HG03135 (cell line): ENCODE data around the gene SERAC1.

ENCODE experiments used
- ATAC-seq: cut with Tn5 transposase; IDR thresholded peaks from one replicate; pipeline ENCODE4 v1.9.1; 2021; ENCODE audit warnings: mild to moderate bottlenecking, moderate library complexity; ENCODE audit not compliant: unreplicated experiment

SERAC1 gene

GRCh38 chr6:158124288-158124687 is 43.8 kb downstream of the SERAC1 start:
- no peak for ATAC-seq

GRCh38 chr6:158122048-158122447 is 46.0 kb downstream of the SERAC1 start:
- no peak for ATAC-seq

- no peak for ATAC-seq
Observed at GRCh38 chr6:158121335-158121734, 46.7 kb downstream of the SERAC1 start.

GRCh38 chr6:158118886-158119285 is 49.2 kb downstream of the SERAC1 start:
- no peak for ATAC-seq

- ATAC-seq: no peak
Observed at GRCh38 chr6:158115508-158115907, 52.6 kb downstream of the SERAC1 start.

GRCh38 chr6:158115102-158115501 is 53.0 kb downstream of the SERAC1 start:
- ATAC-seq: no peak

GRCh38 chr6:158113802-158114201 is 54.3 kb downstream of the SERAC1 start:
- ATAC-seq: no peak

- ATAC-seq: no peak
Observed at GRCh38 chr6:158111987-158112386, 56.1 kb downstream of the SERAC1 start.

GRCh38 chr6:158110986-158111385 is 57.1 kb downstream of the SERAC1 start:
- ATAC-seq: no peak

- no peak for ATAC-seq
Observed at GRCh38 chr6:158109748-158110147, 58.3 kb downstream of the SERAC1 start.

GRCh38 chr6:158104696-158105095 is 63.4 kb downstream of the SERAC1 start:
- ATAC-seq: no peak

- ATAC-seq: no peak
Observed at GRCh38 chr6:158103228-158103627, 64.8 kb downstream of the SERAC1 start.

- no peak for ATAC-seq
Observed at GRCh38 chr6:158095671-158096070, 72.4 kb downstream of the SERAC1 start.

- no peak for ATAC-seq
Observed at GRCh38 chr6:158095031-158095430, 73.0 kb downstream of the SERAC1 start.

GRCh38 chr6:158092806-158093205 is 75.3 kb downstream of the SERAC1 start:
- ATAC-seq: no peak

- no peak for ATAC-seq
Observed at GRCh38 chr6:158087224-158087867, 80.7 kb downstream of the SERAC1 start.

- ATAC-seq: no peak
Observed at GRCh38 chr6:158086504-158087223, 81.4 kb downstream of the SERAC1 start.

- no peak for ATAC-seq
Observed at GRCh38 chr6:158086054-158086503, 82.0 kb downstream of the SERAC1 start.

GRCh38 chr6:158085261-158086053 is 82.6 kb downstream of the SERAC1 start:
- no peak for ATAC-seq

GRCh38 chr6:158083455-158084325 is 84.4 kb downstream of the SERAC1 start:
- ATAC-seq: no peak

- no peak for ATAC-seq
Observed at GRCh38 chr6:158081657-158081935, 86.5 kb downstream of the SERAC1 start.
